HEK293 (cell line): Measurements from ENCODE around the gene C20orf144.

ENCODE experiments used
- CTCF ChIA-PET: fragments of 350-600 bp; formaldehyde crosslinking; extraction: SDS; loops from one replicate; lab custom pipeline; 2021; ENCODE audit warnings: antibody characterized with exemption; lab: Yijun Ruan, JAX
- POLR2A ChIA-PET: fragments of 300-600 bp; formaldehyde crosslinking; extraction: SDS; loops from one replicate; lab custom pipeline; 2020; ENCODE audit warnings: antibody characterized with exemption, inconsistent platforms; lab: Yijun Ruan, JAX
- H3K27ac ChIP-seq: fragments of 200-500 bp; sonication (Bioruptor generic); 2 replicates; pipeline ENCODE4 v1.5.1; 2014; ENCODE audit warnings: low read depth, low read length, control low read depth, inconsistent platforms; ENCODE audit errors: extremely low read depth
- H3K36me3 ChIP-seq, 2 experiments: fragments of 200-500 bp in 1 of 2; sonication (Bioruptor generic) in 1 of 2; 1 replicate in 1 of 2; 2 replicates in 1 of 2; pipeline ENCODE4 v1.5.1; 2014 to 2017; ENCODE audit warnings: inconsistent platforms in 2 of 2, low read length in 2 of 2; ENCODE audit not compliant: control insufficient read depth in 2 of 2, insufficient read depth in 1 of 2
- H3K4me1 ChIP-seq: fragments of 200-500 bp; sonication (Bioruptor generic); 2 replicates; pipeline ENCODE4 v1.5.1; 2014; ENCODE audit warnings: mild to moderate bottlenecking, low read length, inconsistent platforms; ENCODE audit not compliant: control insufficient read depth, insufficient read depth
- H3K4me3 ChIP-seq: 2 replicates; pipeline ENCODE4 v1.5.1; 2011; ENCODE audit warnings: low read depth, mild to moderate bottlenecking, control low read depth, low read length, moderate library complexity
- H3K9me3 ChIP-seq: fragments of 200-500 bp; sonication (Bioruptor generic); 2 replicates; pipeline ENCODE4 v1.5.1; 2014; ENCODE audit warnings: low read depth, low read length, inconsistent platforms; ENCODE audit not compliant: control insufficient read depth, insufficient read depth
- GLIS1 ChIP-seq: fragments of 450-650 bp; formaldehyde crosslinking; IDR thresholded peaks from 2 replicates; pipeline ENCODE4 v1.5.1; 2016; ENCODE audit warnings: missing biosample characterization, missing genetic modification characterization
- GLIS2 ChIP-seq: fragments of 450-650 bp; formaldehyde crosslinking; IDR thresholded peaks from 2 replicates; pipeline ENCODE4 v1.5.1; 2016; ENCODE audit warnings: missing biosample characterization, missing genetic modification characterization
- MEIS1 ChIP-seq: sonication (generic); formaldehyde crosslinking; IDR thresholded peaks from 2 replicates; pipeline ENCODE4 v1.8.1; 2022; ENCODE audit warnings: missing genetic modification reagents, mild to moderate bottlenecking, borderline replicate concordance
- REST ChIP-seq: fragments of 450-650 bp; formaldehyde crosslinking; IDR thresholded peaks from 2 replicates; pipeline ENCODE4 v1.5.1; 2016; ENCODE audit warnings: missing biosample characterization, missing genetic modification characterization
- ZFP41 ChIP-seq: fragments of 450-650 bp; formaldehyde crosslinking; IDR thresholded peaks from 2 replicates; pipeline ENCODE4 v1.5.1; 2016; ENCODE audit warnings: missing biosample characterization, missing genetic modification characterization, borderline replicate concordance
- ZIC2 ChIP-seq: fragments of 450-650 bp; formaldehyde crosslinking; IDR thresholded peaks from 2 replicates; pipeline ENCODE4 v1.5.1; 2016; ENCODE audit warnings: missing biosample characterization, missing genetic modification characterization
- ZNF202 ChIP-seq: fragments of 450-650 bp; formaldehyde crosslinking; IDR thresholded peaks from 2 replicates; pipeline ENCODE4 v1.5.1; 2016; ENCODE audit warnings: missing biosample characterization, missing genetic modification characterization, borderline replicate concordance
- ZNF248 ChIP-seq: fragments of 450-650 bp; formaldehyde crosslinking; IDR thresholded peaks from 2 replicates; pipeline ENCODE4 v1.5.1; 2017; ENCODE audit warnings: missing biosample characterization, missing genetic modification characterization
- ZNF341 ChIP-seq: fragments of 450-650 bp; formaldehyde crosslinking; IDR thresholded peaks from 2 replicates; pipeline ENCODE4; 2016; ENCODE audit warnings: low read depth, missing biosample characterization, missing genetic modification characterization
- ZNF514 ChIP-seq: fragments of 450-650 bp; formaldehyde crosslinking; IDR thresholded peaks from 2 replicates; pipeline ENCODE4 v1.5.1; 2016; ENCODE audit warnings: missing biosample characterization, missing genetic modification characterization
- ZNF658 ChIP-seq: fragments of 450-650 bp; formaldehyde crosslinking; IDR thresholded peaks from 2 replicates; pipeline ENCODE4; 2016; ENCODE audit warnings: missing biosample characterization, missing genetic modification characterization
- ZNF843 ChIP-seq: fragments of 450-650 bp; formaldehyde crosslinking; IDR thresholded peaks from 2 replicates; pipeline ENCODE4 v1.5.1; 2016; ENCODE audit warnings: missing biosample characterization, missing genetic modification characterization
- ZSCAN18 ChIP-seq: fragments of 450-650 bp; formaldehyde crosslinking; IDR thresholded peaks from 2 replicates; pipeline ENCODE4 v1.5.1; 2016; ENCODE audit warnings: missing biosample characterization, missing genetic modification characterization

C20orf144 gene

GRCh38 chr20:33671573-33672288 is 9.6 kb downstream of the C20orf144 start (continued):
- TF ChIP-seq MEIS1 (no peak), ZNF202 (tag by site-specific recombination) (no peak)

- Histone ChIP-seq H3K4me1 (no peaks in the 10 kb centered on the region; the same call in 1 of the 2 replicates), H3K4me3 (peak overlapping the region; percentile 61; the same call in 1 of the 2 replicates), H3K9me3 (no peaks in the 10 kb centered on the region), H3K36me3 (peaks cover 1 to 67% of the 10 kb centered on the region in 2 experiments; a peak in 2 of 3 replicates), H3K27ac (no peak overlapping the region)
- POLR2A ChIA-PET = interaction anchor here (1.0 to 1.9 kb wide), 2 partner anchors 9 to 13 kb away, joined by 3 to 8 read pairs; no protein-coding TSS in a partner anchor
- TF ChIP-seq ZNF514 (tag by site-specific recombination) = no peak
- TF ChIP-seq ZIC2 (tag by site-specific recombination) = peak; percentile 100
- peak; percentile 27; the same call in 1 of the 2 replicates for TF ChIP-seq ZNF341
- TF ChIP-seq GLIS2 (tag by site-specific recombination) = peak; percentile 87
- TF ChIP-seq GLIS1 (tag by site-specific recombination) = peak; percentile 89
- no peak for TF ChIP-seq REST
- CTCF ChIA-PET = no interaction called here
Observed at GRCh38 chr20:33672426-33673113, 10.4 kb downstream of the C20orf144 start.

GRCh38 chr20:33673114-33673409 is 10.9 kb downstream of the C20orf144 start:
- ChIA-PET CTCF (no interaction called here), POLR2A (interaction anchor here (1.0 to 1.9 kb wide), 2 partner anchors 9 to 12 kb away, joined by 3 to 8 read pairs; no protein-coding TSS in a partner anchor)
- Histone ChIP-seq H3K4me1 (no peaks in the 10 kb centered on the region; the same call in 1 of the 2 replicates), H3K9me3 (no peaks in the 10 kb centered on the region), H3K4me3 (peak overlapping the region; percentile 61), H3K36me3 (peaks cover 3 to 67% of the 10 kb centered on the region in 2 experiments; a peak in 2 of 3 replicates), H3K27ac (peak overlapping the region; percentile 46; the same call in 1 of the 2 replicates)
- TF ChIP-seq ZNF658 (tag by site-specific recombination) (no peak), ZFP41 (no peak), ZNF843 (tag by site-specific recombination) (no peak), ZNF248 (tag by site-specific recombination) (no peak), ZSCAN18 (tag by site-specific recombination) (no peak)
